Duodenal mucosa (tissue), 2 donors: Measurements from ENCODE around the gene SMAD1.

Experiments
- H3K27ac ChIP-seq: one replicate; pipeline ENCODE4 v1.7.0; 2013; ENCODE audit warnings: low read depth, low read length
- H3K27me3 ChIP-seq, 2 donors: one replicate each; pipeline ENCODE4 v1.7.0; 2013; ENCODE audit warnings: low read length in 2 of 2, control low read depth in 1 of 2; ENCODE audit not compliant: insufficient read depth in 2 of 2, control insufficient read depth in 1 of 2
- H3K36me3 ChIP-seq, 2 donors: one replicate each; pipeline ENCODE4 v1.7.0; 2013; ENCODE audit warnings: low read length in 2 of 2, control low read depth in 1 of 2; ENCODE audit not compliant: insufficient read depth in 2 of 2, control insufficient read depth in 1 of 2
- H3K4me1 ChIP-seq, 2 donors: one replicate each; pipeline ENCODE4 v1.7.0; 2013; ENCODE audit warnings: low read length in 2 of 2, control low read depth in 1 of 2; ENCODE audit not compliant: insufficient read depth in 2 of 2, control insufficient read depth in 1 of 2
- H3K4me3 ChIP-seq, 2 donors: one replicate each; pipeline ENCODE4 v1.7.0; 2013; ENCODE audit warnings: low read length in 2 of 2, low read depth in 1 of 2
- H3K9ac ChIP-seq, 2 donors: one replicate each; pipeline ENCODE4 v1.7.0; 2013; ENCODE audit warnings: low read length in 2 of 2, low read depth in 1 of 2
- H3K9me3 ChIP-seq, 2 donors: one replicate each; pipeline ENCODE4 v1.7.0; 2013; ENCODE audit warnings: low read length in 2 of 2, control low read depth in 1 of 2; ENCODE audit not compliant: control insufficient read depth in 1 of 2

SMAD1 gene

GRCh38 chr4:145498430-145498829, 16.8 kb downstream of the SMAD1 start:
- Histone ChIP-seq H3K36me3 (no peaks in the 10 kb centered on the region), H3K4me3 (no peak overlapping the region), H3K4me1 (peaks cover 4 to 27% of the 10 kb centered on the region in 2 donors), H3K9me3 (no peaks in the 10 kb centered on the region), H3K27ac (no peak overlapping the region), H3K27me3 (no peaks in the 10 kb centered on the region), H3K9ac (no peak overlapping the region)

DNA sequence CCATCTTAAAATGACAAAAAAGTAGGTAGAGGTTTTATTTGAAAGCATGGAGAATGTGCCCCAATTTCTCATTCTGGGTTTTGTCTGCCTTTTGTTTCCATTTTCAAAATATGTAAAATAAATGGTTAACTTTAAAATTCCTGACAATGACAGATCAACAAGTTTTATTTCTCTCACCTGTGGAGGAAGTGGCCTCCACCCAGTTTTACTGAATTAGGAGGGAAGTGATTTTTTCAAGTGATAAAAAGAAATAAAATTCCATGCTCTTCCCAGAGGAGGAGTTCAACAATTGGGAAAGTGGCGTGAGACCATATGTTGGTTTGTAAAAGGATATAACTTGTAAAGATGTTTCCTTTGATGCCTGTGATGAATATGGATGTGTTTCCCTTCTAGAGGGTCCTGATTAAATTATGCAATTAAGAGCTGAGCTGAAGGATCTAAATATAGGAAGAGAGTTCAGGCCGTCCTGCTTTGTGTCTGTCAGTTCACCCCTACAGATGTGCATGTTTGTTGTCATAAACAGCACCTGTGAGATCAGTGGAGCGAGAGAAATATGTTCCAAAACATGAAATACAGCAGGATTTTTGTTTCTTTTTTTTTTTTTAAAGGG, 19.5 kb downstream of the SMAD1 start:
- Histone ChIP-seq H3K4me3 (no peak overlapping the region), H3K9ac (no peak overlapping the region), H3K36me3 (no peaks in the 10 kb centered on the region), H3K4me1 (peaks cover 0 to 28% of the 10 kb centered on the region in 2 donors), H3K27ac (no peak overlapping the region), H3K9me3 (no peaks in the 10 kb centered on the region), H3K27me3 (no peaks in the 10 kb centered on the region)

GRCh38 chr4:145502809-145503208, 21.2 kb downstream of the SMAD1 start:
- Histone ChIP-seq H3K9ac (no peak overlapping the region), H3K9me3 (no peaks in the 10 kb centered on the region), H3K27ac (no peak overlapping the region), H3K36me3 (no peaks in the 10 kb centered on the region), H3K4me1 (peaks cover 0 to 33% of the 10 kb centered on the region in 2 donors), H3K27me3 (no peaks in the 10 kb centered on the region), H3K4me3 (no peak overlapping the region)

DNA sequence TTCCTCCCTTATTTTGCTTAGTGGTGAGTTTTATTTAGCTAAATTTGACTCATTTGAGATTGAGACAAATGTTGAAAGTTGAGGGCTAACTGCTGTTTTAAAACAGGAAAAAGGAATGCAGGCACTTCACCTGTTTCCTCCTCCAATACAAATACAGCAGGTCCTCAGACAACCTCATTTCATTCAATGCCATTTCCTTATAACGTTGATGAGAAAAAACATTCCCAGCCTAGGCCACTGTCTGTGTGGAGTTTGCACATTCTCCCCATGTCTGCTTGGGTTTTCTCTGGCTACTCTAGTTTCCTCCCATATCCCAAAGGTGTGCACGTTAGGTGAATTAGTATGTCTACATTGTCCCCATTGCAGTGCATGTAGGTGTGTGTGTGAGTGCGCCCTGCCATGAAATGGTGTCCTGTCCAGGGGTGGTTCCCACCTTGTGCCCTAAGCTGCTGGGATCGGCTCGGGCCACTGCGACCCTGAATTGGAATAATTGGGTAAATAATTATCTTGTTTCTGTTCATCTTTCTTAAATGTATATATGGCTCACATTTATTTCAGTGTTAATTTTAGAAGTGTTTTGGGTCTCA, 21.9 kb downstream of the SMAD1 start:
- Histone ChIP-seq H3K9me3 (no peaks in the 10 kb centered on the region), H3K27ac (no peak overlapping the region), H3K36me3 (no peaks in the 10 kb centered on the region), H3K4me3 (no peak overlapping the region), H3K27me3 (no peaks in the 10 kb centered on the region), H3K4me1 (peaks cover 0 to 40% of the 10 kb centered on the region in 2 donors), H3K9ac (no peak overlapping the region)

DNA sequence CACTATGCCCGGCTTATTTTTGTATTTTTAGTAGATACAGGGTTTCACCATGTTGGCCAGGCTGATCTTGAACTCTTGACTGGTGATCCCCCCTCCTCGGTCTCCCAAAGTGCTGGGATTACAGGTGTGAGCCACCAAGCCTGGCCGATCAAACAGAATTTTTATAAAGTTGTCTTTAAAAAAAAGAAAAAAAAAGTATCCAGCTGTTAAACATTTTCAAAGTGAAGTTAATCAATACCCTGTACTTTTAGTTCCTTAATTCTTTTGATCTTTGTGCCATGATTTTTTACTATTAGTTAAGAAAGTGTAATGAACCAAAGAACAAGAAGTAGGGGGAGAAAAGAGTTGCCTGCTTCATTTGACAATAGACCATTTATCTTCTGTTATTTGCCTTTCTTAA, 24.3 kb downstream of the SMAD1 start:
- Histone ChIP-seq H3K36me3 (no peaks in the 10 kb centered on the region), H3K27ac (no peak overlapping the region), H3K9me3 (peaks cover 0 to 5% of the 10 kb centered on the region in 2 donors), H3K27me3 (no peaks in the 10 kb centered on the region), H3K4me3 (no peak overlapping the region), H3K4me1 (peaks cover 0 to 42% of the 10 kb centered on the region in 2 donors), H3K9ac (no peak overlapping the region)

- H3K4me1 ChIP-seq = peaks cover 0 to 34% of the 10 kb centered on the region in 2 donors
- H3K27me3 ChIP-seq = no peaks in the 10 kb centered on the region
- no peak overlapping the region for H3K27ac ChIP-seq
- no peak overlapping the region for H3K9ac ChIP-seq
- peaks cover under 1 to 17% of the 10 kb centered on the region in 2 donors for H3K9me3 ChIP-seq
- no peaks in the 10 kb centered on the region for H3K36me3 ChIP-seq
- H3K4me3 ChIP-seq = no peak overlapping the region
These were observed 26.0 kb downstream of the SMAD1 start for GRCh38 chr4:145507636-145508035.

DNA sequence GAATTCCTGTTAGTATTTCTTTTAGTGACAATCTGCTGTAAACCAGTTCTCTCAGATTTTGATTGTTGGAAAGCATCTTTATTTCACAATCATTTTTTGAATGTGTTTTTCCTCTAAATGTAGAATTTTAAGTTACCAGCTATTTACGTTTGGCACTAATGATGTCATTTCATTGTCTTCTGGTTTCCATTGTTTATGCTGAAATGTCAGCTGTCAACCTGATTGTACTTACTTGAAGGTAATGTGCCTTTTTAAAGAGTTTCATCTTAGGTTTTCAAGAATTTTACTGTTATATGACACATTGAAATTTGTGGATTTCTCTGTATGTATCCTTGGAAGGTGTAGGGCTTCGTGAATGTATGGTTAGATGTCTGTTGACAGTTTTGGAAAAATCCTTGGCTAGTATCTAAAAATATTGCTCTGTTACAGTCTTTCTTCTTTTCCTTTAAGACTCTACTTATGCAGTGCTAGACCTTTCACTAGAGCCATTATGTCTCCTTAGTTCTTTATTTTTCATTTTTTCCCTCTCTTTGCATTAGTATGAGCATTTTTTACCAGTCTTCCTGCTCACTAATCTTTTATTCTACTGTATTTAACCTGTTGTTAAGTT, 30.4 kb downstream of the SMAD1 start:
- H3K4me3 ChIP-seq = no peak overlapping the region
- peaks cover 0 to 15% of the 10 kb centered on the region in 2 donors for H3K4me1 ChIP-seq
- no peak overlapping the region for H3K9ac ChIP-seq
- no peaks in the 10 kb centered on the region for H3K27me3 ChIP-seq
- peaks cover 0 to 5% of the 10 kb centered on the region in 2 donors for H3K36me3 ChIP-seq
- H3K27ac ChIP-seq = no peak overlapping the region
- peaks cover 3 to 20% of the 10 kb centered on the region in 2 donors for H3K9me3 ChIP-seq

GRCh38 chr4:145513020-145513621, 31.5 kb downstream of the SMAD1 start:
- Histone ChIP-seq H3K9ac (no peak overlapping the region), H3K9me3 (peaks cover 3 to 20% of the 10 kb centered on the region in 2 donors), H3K27ac (no peak overlapping the region), H3K4me3 (no peak overlapping the region), H3K27me3 (no peaks in the 10 kb centered on the region), H3K4me1 (peaks cover 0 to 6% of the 10 kb centered on the region in 2 donors), H3K36me3 (peaks cover 0 to 5% of the 10 kb centered on the region in 2 donors)

DNA sequence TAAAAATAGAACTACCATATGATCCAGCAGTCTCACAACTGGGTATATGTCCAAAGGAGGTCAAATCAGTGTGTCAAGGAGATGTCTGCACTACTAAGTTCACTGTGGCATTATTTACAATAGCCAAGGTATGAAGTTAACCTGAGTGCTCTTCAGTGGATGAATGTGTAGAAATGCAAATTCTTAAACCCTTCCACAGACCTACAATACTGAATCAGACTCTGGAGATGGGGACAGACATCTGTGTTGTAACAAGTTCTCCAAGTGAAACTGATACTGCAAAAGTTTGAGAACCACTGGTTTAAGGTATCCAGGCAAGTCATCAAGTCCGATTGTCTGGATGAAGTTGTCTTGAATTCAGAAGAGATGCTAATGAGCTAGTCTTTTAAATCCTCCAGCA, 38.5 kb downstream of the SMAD1 start:
- H3K9ac ChIP-seq = no peak overlapping the region
- H3K27me3 ChIP-seq = no peaks in the 10 kb centered on the region
- no peak overlapping the region for H3K27ac ChIP-seq
- no peaks in the 10 kb centered on the region for H3K36me3 ChIP-seq
- H3K9me3 ChIP-seq = no peaks in the 10 kb centered on the region
- peaks cover under 1 to 8% of the 10 kb centered on the region in 2 donors for H3K4me1 ChIP-seq
- no peak overlapping the region for H3K4me3 ChIP-seq

GRCh38 chr4:145521282-145521681, 39.6 kb downstream of the SMAD1 start:
- no peaks in the 10 kb centered on the region for H3K36me3 ChIP-seq
- no peaks in the 10 kb centered on the region for H3K9me3 ChIP-seq
- H3K9ac ChIP-seq = no peak overlapping the region
- H3K27ac ChIP-seq = no peak overlapping the region
- no peaks in the 10 kb centered on the region for H3K27me3 ChIP-seq
- peaks cover 7 to 15% of the 10 kb centered on the region in 2 donors for H3K4me1 ChIP-seq
- no peak overlapping the region for H3K4me3 ChIP-seq
